Prostate gland (tissue), 2 donors: ENCODE measurements around the gene COX6B1.
A peak's percentile ranks its signal among the peaks of the same experiment; 100 is the strongest.

Experiments used
- CTCF ChIP-seq, 4 experiments: fragments of 200-600 bp in 2 of 4; fragments of 450-650 bp in 2 of 4; sonication (generic) in 2 of 4; IDR thresholded peaks; 1 replicate in 3 of 4; 2 replicates in 1 of 4; pipeline ENCODE4 v1.5.1; 2016 to 2019; ENCODE audit warnings: antibody characterized with exemption in 4 of 4, mild to moderate bottlenecking in 2 of 4, moderate library complexity in 2 of 4
- POLR2A ChIP-seq: fragments of 450-650 bp; IDR thresholded peaks from one replicate; pipeline ENCODE4 v1.6.1; 2016; ENCODE audit warnings: antibody characterized with exemption, mild to moderate bottlenecking
- POLR2AphosphoS5 ChIP-seq: sonication (generic); formaldehyde crosslinking; IDR thresholded peaks from one replicate; pipeline ENCODE4 v1.6.1; 2017; ENCODE audit warnings: antibody characterized with exemption

- TF ChIP-seq POLR2A (no peak), CTCF (IDR thresholded peaks at IDR 0.05) (no peak), POLR2AphosphoS5 (peak; percentile 14)
Observed at GRCh38 chr19:35644987-35645679, 3.0 kb upstream of the COX6B1 start.
